HG02884 (cell line): ENCODE measurements around the gene IKBKE.

Source experiments
- ATAC-seq: cut with Tn5 transposase; IDR thresholded peaks from one replicate; pipeline ENCODE4 v1.9.1; 2021; ENCODE audit warnings: mild to moderate bottlenecking, moderate library complexity; ENCODE audit not compliant: unreplicated experiment

The IKBKE gene

GRCh38 chr1:206453111-206453510, 17.2 kb upstream of the IKBKE start:
- no peak for ATAC-seq

GRCh38 chr1:206455289-206455665, 15.0 kb upstream of the IKBKE start:
- ATAC-seq, result no peak

GRCh38 chr1:206455666-206456344, 14.5 kb upstream of the IKBKE start:
- no peak for ATAC-seq

GRCh38 chr1:206456577-206457370, 13.5 kb upstream of the IKBKE start:
- ATAC-seq, result no peak

- ATAC-seq, result no peak
Measured at GRCh38 chr1:206457408-206458120, 12.7 kb upstream of the IKBKE start.

GRCh38 chr1:206459703-206460102, 10.6 kb upstream of the IKBKE start:
- no peak for ATAC-seq

GRCh38 chr1:206460836-206461426, 9.3 kb upstream of the IKBKE start:
- no peak for ATAC-seq

- ATAC-seq, result peak; percentile 56
Measured at GRCh38 chr1:206461602-206462455, 8.4 kb upstream of the IKBKE start.

- no peak for ATAC-seq
Measured at GRCh38 chr1:206463137-206463536, 7.1 kb upstream of the IKBKE start.

- no peak for ATAC-seq
Measured at GRCh38 chr1:206463911-206464310, 6.4 kb upstream of the IKBKE start.

GRCh38 chr1:206464456-206464964, 5.8 kb upstream of the IKBKE start:
- ATAC-seq, result no peak

- no peak for ATAC-seq
Measured at GRCh38 chr1:206465951-206466350, 4.3 kb upstream of the IKBKE start.

GRCh38 chr1:206466840-206467649, 3.2 kb upstream of the IKBKE start:
- ATAC-seq, result no peak

- ATAC-seq, result no peak
Measured at GRCh38 chr1:206467915-206468314, 2.4 kb upstream of the IKBKE start.

GRCh38 chr1:206468571-206468970, 1.7 kb upstream of the IKBKE start:
- no peak for ATAC-seq

GRCh38 chr1:206469411-206469932, 804 bp upstream of the IKBKE start:
- no peak for ATAC-seq

GRCh38 chr1:206470692-206471414, 577 bp downstream of the IKBKE start:
- ATAC-seq, result no peak

- ATAC-seq, result no peak
Measured at GRCh38 chr1:206471415-206471801, 1.1 kb downstream of the IKBKE start.

GRCh38 chr1:206472024-206472423, 1.7 kb downstream of the IKBKE start:
- ATAC-seq, result no peak
